NCI-H82 treated with DMSO at 0.1 percent for 48 hours (cell line): ENCODE measurements around the gene MAP3K4.

ENCODE experiments used
- DNase-seq: peaks from one replicate; lab custom pipeline; 2025; ENCODE audit not compliant: unreplicated experiment; lab: John Stamatoyannopoulos, UW

Gene MAP3K4

DNA sequence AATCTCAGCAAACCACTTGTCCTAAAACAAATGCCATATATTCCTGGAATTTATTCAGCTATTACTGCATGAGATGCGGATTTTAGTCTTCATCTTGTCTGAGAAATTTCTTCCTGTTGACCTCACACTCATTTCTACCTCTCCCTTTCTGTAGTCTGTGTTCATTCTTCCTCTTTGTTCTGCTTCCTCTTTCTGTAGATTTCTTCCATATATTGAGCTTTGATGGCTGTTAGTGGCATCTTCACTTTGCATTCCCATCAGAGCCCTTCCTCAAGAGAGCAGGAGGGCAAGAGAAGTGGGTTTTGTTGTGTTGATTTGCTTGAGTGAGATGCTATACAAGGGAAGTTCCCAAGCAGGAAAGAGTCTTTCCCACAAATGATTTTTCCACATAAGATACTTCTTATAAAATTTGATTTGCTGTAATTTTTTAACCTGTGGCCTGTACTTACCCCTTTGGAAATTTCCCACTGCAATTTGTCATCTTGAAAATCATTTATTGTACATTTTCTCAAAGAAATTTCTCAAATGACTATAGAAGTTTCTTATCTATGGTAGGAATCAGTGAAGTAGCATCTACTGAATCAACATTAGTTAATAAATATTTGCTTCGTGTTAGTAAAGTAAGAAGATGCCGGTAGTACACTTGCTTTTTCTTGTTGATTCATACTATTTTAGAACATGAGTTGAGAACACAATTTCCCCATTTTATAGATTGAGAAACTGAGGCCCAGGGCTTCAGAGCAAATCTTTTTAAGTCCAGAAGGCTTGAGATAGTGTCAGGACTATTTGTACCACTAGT lies 43.8 kb downstream of the MAP3K4 start:
- DNase-seq: no peak

DNA sequence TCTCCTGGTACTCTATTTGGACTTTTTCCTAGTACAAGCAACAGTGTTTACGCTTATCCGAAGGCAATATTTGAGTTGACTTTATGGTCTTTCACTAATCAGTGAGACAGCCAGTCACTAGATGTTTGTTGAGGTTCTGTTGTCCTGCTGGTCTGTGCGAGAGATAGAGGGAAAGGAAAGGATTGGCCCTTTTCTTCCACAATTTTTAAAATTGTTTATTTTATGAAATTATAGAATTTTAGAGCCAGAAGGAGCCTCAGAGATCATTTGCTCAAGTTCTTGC lies 44.4 kb downstream of the MAP3K4 start:
- DNase-seq: no peak

DNA sequence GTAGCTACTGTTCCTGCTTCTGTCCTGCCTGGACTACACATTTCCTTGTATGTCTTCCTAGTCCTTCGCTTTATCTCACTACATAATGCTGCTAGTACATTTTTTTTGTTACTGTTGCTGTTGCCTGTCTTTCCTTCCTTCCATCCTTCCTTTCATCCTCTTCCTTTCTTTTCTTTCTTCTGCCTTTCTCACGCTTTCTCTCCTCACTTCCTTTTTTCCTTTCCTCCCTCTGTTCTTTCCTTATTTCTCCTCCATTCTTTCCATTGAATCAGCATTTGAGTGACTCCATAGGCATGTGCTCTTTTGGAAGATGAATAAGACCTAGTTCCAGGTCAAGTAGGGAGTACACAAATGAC lies 46.3 kb downstream of the MAP3K4 start:
- DNase-seq: no peak

DNA sequence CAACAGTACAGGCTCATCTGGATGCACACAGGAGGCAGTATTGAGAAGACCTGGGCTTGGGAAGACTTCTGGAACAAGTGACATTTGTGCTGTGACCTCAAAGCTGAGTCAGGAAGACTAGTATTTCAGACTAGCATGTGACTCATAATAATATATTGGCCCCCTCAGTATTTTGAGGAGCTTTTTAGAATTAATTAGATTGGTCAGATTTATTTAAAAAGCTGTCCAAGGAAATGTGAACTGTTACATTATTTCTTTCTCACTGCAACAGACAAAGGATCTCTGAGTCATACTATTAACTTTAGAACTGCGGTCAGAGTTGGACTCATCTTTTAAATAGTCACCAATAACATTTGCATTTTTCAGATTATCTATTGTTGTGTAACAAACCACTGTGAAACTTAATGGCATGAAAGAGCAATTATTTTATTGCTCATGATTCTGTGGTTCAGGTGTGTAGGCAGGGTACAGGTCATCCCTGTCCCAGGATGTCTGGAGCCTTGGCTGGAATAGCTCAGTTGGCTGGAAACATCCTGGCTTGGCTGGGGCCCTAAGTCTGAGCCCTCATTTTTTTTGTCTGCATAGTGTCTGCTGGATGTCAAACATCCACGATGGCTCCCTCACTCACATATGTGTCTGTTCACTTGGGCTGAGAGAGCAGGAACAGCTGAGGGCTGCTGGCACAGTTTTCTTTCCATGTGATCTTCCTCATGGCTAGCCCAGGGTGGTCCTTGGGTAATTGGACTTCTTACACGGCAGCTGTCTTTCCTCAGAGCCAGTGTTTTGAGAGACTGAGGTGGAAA lies 46.9 kb downstream of the MAP3K4 start:
- no peak for DNase-seq

DNA sequence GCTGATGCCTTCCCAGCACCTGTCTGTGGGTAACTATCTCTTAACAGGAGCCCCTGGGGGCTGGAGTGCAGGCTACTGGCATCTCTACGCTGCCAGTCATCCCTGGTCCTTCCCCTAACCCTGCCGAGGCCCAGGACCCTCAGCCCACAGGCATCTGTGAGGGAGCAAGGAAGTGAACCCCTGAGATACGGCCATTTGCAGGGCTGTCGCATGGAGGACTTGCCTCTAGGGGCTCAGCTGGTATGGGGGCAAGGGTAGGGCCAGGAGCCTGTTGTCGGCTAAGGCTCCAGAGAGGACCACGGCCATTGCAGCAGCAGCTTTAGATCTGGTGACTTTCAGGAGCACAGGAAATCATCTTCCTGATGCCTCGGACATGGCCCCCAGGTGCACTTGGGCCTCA lies 49.7 kb downstream of the MAP3K4 start:
- DNase-seq: no peak

DNA sequence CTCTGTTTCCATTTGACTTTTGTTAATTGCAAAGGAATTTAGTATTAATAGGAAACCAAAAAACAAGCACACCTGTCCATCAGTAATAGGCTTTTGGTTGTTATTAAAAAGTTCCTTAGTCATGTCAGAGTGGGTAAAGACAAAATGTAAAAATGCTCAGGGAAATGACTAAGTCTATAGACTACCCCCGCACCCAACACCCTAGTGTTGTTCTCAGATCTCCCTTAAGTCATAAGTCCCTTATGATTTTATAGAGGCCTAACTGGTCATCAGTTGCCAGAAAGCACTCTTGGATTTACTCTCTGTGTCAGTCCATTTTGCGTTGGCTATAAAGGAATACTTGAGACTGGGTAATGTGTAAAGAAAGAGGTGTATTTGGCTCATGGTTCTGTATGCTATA lies 52.8 kb downstream of the MAP3K4 start:
- DNase-seq: no peak

DNA sequence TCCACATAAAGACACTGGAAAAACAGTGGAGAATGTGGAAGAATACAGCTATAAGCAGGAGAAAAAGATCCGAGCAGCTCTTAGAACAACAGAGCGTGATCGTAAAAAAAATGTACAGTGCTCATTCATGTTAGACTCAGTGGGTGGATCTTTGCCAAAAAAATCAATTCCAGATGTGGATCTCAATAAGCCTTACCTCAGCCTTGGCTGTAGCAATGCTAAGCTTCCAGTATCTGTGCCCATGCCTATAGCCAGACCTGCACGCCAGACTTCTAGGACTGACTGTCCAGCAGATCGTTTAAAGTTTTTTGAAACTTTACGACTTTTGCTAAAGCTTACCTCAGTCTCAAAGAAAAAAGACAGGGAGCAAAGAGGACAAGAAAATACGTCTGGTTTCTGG lies 57.1 kb downstream of the MAP3K4 start:
- DNase-seq: no peak

DNA sequence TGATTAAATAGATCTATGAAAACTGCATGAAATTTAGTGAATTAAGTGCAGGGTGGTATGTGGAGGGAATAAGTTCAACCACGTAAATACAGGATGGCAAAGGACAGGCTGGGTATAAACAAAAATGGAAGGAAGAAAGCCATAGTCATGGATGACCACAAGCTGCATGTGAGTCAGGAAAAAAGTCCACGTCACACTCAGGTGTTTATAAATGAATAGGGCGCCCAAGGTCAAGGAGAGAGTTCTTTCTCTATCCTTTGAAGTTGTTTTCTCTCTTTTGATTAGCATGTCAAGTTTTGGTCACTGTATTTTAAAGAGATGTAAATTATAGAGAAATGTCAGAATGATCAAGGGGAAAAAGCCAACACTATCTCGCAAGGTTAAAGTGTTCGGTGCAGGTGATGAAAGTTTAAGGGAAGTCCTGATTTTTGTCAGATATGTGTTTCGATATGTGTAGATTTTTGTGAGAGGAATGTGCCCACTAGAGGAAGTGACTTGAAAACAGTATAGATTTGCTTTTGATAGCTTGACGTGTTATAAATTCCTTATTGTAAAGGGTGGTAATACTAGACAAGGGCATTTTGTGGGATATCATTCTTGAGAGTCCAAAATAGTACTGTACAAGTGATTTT lies 58.7 kb downstream of the MAP3K4 start:
- no peak for DNase-seq

DNA sequence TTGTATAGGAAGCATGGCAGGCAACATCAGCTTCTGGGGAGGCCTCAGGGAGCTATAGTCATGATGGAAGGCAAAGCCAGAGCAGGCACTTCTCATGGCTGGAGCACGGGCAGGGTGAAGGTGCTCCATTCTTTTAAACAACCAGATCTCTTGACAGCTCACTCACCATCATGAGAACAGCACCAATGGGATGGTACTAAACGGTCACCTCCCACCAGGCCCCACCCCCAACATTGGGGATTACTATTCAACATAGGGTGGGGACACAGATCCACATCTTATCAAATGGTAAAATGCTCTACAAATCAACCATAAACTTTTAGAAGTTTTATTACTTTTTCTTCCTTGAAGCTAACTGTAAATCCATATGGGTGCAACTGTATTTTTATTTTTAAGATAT lies 61.5 kb downstream of the MAP3K4 start:
- DNase-seq: no peak

DNA sequence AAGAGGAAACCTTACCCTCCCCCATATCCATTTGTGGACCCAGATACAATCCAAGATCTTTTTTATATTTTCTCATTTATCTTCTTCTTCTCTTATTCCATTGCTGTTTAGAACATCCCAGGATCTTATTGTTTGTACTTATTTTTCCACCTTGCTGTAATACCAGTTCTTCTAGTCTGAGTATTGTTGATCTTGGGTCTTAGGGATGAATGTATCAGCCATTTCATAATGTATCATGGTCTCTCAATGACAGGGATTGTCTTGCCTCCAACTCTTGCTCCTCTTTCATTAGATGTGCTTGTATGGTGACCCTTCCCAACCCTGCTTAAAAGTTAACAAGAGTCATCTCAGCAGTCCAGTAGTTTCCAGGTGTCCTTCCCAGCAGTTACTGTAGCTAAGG lies 63.3 kb downstream of the MAP3K4 start:
- no peak for DNase-seq

DNA sequence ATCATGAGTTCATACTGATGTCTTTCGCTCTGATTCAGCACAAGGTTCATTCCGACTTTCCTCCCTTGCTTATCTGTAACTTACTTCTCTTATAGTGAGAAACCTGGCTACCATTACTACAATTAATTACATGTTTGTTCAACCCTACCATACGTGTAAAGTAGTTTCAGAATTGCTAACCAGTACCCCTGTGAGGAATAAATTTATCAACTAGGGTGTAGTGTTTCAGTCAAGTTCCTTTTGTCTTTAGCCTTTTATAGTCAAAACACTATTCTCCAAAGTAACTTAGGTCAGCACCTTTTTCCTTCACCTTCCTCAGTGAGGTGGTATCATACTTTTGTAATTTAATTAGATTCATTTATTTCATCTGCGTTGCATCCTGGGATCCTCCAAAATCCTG lies 64.9 kb downstream of the MAP3K4 start:
- no peak for DNase-seq

DNA sequence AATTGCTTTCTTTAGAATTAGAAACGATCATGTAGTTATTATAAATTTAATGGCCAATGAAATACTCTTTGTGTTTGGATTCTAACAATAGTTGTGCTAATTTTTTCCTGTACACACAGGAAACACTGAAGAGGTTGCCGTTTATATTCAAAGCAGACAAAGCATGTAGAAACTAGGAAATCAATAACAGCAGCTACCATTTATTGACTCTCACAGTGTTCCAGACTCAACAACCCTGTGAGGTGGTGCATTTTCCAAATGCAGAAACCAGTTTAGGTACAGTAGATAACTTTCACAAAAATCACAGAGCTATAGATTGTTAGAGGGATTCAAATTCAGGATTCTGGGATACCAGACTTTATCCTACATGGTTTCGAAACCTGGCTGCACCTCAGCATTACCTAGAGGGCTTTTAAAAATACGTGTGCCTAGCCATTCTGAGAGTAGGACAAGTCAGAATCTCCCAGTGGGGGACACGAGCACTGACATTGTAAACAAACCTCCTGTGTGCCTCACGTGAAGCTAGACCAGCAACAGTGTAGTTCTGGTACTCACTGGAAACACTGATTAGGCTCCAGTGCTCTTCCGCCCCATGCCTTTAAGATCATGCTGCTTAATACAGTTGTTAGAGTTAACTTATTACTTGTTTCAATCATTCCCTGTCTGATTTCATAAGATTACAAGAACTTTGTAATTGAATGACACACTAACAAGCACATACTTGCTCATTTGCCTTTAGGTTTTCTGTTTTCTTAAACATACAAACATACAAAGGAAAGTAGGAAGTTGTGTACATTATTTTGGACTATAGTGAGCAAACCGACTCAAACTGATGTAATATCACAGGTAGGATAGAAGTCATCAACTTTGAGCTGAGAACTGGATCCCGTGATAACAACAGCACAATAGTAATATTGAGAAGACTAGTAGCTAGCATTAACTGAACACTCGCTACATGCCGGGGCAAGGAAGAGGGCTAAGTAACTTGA lies 65.8 kb downstream of the MAP3K4 start:
- DNase-seq: no peak

DNA sequence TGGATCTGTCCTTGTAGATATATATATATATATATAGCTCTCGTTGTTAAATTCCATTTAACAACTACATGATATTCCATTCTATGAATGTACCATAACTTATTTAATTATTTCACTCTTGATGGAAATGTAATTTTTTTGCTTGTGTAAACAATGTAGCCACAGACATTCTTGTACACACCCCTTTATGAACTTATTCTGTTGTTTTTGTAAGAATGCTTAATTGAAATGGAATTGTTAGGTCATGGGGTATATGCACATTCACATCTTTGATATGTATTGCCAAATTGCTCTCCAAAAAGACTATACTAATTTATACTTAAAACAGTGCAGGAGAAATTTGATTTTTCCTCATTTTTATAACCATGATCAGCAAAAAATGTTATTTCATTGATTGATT lies 67.2 kb downstream of the MAP3K4 start:
- DNase-seq: no peak

DNA sequence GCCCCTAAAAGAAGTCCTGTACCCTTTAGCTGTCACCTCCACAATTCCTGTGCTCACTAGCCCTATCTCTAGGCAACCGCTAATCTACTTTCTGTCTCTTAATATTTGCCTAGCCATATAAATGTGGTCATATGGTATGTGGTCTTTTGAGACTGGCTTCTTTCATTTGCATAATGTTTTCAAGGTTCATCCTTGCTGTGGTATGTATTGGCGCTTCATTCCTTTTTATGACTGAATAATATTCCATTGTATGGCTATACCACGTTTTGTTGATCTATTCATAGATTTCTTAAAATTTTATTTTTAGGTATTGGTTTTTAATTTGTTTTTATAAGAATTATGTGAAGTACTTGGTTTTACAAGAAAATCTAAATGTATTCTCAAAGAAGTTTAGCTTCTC lies 70.0 kb downstream of the MAP3K4 start:
- no peak for DNase-seq

DNA sequence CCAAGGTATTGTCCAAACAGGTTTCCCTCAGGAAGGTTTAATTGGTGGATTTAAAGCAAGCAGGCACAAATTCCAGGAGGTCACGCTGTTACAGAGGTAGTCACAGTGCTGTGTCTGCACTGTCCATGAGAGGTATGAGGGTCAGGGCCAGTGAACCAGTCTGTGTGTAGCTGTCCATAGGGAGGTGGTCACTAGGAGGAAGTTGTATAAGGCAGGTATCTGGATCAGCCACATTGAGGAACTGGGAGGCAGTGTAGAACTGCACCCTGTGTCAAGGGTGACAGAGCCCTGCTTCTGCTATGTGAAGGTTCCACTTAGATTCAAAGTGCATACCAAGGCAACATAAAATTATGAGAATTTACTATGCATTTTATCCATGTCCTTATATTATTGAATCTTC lies 73.3 kb downstream of the MAP3K4 start:
- no peak for DNase-seq

DNA sequence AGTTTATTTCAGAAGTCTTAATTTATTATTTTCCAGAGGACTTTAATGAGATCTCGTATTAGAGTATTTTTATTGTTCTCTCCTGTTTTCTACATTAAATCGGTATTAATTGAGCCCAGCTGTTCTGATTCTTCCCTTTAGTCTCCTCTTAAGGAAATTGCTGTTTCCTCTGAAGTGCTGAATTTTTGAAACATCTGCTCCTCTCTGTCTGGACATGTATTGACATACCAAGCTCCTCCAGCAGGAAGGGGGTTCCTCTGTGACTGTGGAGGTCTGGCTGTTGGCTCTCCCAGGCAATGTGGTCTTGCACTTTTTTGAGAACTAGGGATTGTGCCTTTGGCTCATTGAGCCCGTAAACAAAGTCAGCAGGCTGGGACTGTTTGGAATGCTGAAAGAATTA lies 74.9 kb downstream of the MAP3K4 start:
- no peak for DNase-seq

DNA sequence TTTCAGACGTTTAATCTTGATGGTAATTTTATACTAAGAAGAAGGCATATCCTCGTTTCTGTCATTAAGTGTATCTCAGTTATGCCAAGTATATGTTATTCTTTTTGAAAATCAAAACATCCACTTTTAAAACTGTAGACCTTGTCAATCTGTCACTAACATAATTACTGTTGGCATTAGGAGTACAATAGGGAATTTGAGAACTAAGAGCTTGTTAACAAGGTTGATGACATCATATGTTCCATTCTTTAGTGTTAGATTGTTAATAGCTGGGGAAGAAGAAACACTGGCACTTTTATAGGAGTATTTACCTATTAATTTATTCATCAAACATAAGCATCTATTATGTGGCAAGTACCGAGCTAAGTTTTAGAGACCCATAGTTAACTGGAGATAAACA lies 76.2 kb downstream of the MAP3K4 start:
- no peak for DNase-seq

DNA sequence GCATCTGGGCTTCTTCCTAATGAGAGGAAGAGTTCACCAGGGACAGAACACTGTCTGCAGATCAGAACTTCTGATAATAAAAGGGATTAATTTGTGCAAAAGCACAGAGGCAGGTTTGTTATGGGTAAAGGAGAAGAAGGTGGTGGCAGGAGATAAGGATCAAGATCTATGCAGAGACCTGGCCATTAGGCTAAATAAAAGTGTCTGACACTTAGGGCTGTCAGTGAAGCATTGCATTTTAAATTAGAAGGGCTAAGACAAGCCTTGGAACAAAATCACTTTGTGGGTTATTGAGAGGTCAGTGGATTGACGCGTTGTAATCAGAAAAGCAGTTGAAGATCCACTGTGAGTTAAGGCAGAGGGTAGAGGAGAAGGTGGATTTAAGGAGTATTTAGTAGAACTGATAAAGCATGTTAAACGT lies 76.8 kb downstream of the MAP3K4 start:
- no peak for DNase-seq

DNA sequence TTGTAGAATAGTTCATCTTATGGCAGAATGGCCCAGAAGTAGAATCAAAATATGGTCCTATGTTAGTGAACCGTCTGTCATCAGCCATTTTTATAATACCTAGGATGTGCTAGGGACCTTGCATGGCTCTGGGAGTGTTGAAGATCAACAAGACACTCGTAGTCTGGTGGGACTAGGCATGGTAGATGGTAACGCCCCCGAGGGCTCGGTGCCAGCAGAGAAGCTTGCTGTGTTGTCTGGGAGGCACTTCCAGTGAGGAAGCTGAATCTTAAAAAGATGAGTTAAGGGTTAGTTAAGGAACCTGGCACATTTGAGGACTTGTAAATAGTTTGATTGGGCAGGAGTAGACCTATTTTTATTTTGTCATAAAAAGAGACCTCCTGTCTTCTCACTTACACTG lies 82.4 kb downstream of the MAP3K4 start:
- DNase-seq: no peak

DNA sequence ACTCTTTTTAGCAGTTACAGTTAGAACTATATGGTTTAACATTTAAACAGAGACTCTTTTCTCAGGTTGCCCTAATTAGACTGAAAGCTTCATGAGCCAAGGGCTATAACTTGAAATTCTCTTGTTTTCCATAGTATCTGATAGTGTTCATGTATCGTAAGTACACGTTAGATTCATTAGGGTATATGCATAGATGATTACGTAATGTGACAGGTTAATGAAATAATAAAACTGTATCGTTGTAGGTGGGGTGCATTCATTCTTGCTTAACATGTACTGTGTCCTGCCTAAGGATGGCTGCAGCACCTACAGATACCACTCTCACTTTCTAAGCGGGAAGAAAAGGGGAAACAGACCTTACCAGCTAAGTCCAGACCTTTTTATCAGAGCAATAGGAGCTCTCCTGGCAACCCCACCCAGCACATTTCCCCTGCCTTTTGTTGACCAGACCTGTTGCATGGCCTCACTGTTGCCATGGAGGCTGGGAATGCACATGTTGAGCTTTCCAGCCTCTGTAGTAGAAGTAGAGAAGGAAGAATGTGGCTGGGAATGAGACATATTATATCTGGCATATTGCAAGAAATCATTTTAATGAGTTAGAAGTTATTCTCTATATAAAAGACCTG lies 83.0 kb downstream of the MAP3K4 start:
- no peak for DNase-seq

DNA sequence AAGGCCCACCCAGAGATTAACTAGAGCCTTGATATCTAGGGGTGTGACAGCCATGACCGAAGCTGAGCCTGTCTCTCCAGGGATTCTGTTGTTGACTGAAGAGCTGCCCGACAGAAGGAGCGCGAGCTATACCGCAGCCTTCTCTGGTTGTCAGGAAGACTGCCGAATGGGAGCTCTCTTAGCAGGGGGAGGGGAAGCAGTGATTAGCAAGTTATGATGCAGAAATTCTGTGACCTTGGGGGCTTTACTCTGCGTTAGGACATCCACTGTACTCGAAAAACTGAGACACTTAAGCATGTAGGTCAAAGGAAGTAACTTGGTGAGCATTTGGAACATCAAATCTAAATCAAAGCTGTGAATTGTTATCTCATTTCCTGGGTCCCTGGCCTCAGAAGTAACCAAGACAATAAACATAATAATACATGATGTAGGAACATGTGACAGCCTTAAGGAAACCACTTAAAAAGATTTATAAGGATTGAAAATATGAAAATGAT lies 84.7 kb downstream of the MAP3K4 start:
- DNase-seq: no peak
